ENCODE results near the gene GNG12. TPM values are rescaled to one million over a fixed set of nuclear protein-coding genes. Genes with fewer than 3 reads are reported as not detected.

The GNG12 gene
- total and polyA plus RNA-seq, 9 of the 15 experiments (the other 6 are each of a cell fraction or from before 2014, with no cell fraction given): 2.6 to 6.0 (median 4.1) TPM

DNA sequence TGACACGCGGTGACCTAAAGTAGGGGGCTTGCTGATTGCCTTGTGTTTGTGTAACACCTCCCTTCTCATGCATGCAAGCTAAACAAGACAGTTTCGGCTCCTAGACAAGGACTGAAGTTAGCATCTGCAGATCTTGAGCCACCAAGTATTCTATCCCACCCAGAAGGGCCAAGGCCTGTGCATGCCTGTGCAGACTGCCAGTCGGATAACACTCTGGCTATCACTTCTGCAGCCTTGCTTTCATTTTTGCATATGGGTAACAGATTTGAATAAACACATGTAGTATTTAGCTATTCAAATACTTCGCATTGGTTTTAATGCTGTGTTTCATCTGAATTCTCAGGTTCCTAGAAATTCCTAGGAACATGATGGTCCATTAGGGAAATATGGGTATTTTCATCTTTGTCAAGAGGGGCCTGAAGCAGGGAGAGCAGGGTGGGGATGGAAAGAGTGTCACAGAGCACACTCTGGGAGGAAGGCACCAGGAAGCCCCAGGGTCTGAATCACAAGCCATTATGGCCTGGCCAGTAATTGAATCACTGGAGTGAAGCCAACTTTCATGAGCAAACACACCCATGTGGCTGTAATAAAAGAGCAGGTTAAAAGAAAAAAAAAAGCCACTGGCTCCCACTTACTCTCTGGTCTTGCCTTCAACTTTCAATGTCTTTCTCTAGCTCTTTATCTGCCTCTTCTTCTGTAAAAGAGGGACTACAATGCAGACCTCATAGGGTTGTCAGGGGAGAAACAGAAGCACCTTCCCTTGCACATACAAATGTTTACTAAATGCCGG lies 120.0 kb downstream of the GNG12 start (continued):
- TF ChIP-seq ZNF280A (IDR thresholded peaks at IDR 0.05; ENCODE audit: low read depth, partially characterized antibody) (no peak), GATA2 (CRISPR knock-in tag; IDR thresholded peaks at IDR 0.05) (no peak), U2AF1 (optimal IDR thresholded peaks at IDR 0.05; ENCODE audit: low read depth, low read length) (no peak), PREB (CRISPR knock-in tag; IDR thresholded peaks at IDR 0.05) (no peak), ZFP36 (IDR thresholded peaks at IDR 0.05; ENCODE audit: low read depth, low read length, partially characterized antibody) (no peak), ARHGAP35 (IDR thresholded peaks at IDR 0.05; ENCODE audit: partially characterized antibody) (no peak), EHMT2 (IDR thresholded peaks at IDR 0.05) (0 out of 2 replicates have a peak, but pooled peaks have one; percentile 18), ADNP (tag; IDR thresholded peaks at IDR 0.05) (0 out of 2 replicates have a peak, but pooled peaks have one; percentile 29), TGIF2 (CRISPR knock-in tag; IDR thresholded peaks at IDR 0.05) (no peak)
- TF ChIP-seq, protein P1, sequence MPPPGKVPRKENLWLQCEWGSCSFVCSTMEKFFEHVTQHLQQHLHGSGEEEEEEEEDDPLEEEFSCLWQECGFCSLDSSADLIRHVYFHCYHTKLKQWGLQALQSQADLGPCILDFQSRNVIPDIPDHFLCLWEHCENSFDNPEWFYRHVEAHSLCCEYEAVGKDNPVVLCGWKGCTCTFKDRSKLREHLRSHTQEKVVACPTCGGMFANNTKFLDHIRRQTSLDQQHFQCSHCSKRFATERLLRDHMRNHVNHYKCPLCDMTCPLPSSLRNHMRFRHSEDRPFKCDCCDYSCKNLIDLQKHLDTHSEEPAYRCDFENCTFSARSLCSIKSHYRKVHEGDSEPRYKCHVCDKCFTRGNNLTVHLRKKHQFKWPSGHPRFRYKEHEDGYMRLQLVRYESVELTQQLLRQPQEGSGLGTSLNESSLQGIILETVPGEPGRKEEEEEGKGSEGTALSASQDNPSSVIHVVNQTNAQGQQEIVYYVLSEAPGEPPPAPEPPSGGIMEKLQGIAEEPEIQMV (tag; conservative IDR thresholded peaks at IDR 0.05; ENCODE audit: low read depth): no peak
- TF ChIP-seq, protein P2, sequence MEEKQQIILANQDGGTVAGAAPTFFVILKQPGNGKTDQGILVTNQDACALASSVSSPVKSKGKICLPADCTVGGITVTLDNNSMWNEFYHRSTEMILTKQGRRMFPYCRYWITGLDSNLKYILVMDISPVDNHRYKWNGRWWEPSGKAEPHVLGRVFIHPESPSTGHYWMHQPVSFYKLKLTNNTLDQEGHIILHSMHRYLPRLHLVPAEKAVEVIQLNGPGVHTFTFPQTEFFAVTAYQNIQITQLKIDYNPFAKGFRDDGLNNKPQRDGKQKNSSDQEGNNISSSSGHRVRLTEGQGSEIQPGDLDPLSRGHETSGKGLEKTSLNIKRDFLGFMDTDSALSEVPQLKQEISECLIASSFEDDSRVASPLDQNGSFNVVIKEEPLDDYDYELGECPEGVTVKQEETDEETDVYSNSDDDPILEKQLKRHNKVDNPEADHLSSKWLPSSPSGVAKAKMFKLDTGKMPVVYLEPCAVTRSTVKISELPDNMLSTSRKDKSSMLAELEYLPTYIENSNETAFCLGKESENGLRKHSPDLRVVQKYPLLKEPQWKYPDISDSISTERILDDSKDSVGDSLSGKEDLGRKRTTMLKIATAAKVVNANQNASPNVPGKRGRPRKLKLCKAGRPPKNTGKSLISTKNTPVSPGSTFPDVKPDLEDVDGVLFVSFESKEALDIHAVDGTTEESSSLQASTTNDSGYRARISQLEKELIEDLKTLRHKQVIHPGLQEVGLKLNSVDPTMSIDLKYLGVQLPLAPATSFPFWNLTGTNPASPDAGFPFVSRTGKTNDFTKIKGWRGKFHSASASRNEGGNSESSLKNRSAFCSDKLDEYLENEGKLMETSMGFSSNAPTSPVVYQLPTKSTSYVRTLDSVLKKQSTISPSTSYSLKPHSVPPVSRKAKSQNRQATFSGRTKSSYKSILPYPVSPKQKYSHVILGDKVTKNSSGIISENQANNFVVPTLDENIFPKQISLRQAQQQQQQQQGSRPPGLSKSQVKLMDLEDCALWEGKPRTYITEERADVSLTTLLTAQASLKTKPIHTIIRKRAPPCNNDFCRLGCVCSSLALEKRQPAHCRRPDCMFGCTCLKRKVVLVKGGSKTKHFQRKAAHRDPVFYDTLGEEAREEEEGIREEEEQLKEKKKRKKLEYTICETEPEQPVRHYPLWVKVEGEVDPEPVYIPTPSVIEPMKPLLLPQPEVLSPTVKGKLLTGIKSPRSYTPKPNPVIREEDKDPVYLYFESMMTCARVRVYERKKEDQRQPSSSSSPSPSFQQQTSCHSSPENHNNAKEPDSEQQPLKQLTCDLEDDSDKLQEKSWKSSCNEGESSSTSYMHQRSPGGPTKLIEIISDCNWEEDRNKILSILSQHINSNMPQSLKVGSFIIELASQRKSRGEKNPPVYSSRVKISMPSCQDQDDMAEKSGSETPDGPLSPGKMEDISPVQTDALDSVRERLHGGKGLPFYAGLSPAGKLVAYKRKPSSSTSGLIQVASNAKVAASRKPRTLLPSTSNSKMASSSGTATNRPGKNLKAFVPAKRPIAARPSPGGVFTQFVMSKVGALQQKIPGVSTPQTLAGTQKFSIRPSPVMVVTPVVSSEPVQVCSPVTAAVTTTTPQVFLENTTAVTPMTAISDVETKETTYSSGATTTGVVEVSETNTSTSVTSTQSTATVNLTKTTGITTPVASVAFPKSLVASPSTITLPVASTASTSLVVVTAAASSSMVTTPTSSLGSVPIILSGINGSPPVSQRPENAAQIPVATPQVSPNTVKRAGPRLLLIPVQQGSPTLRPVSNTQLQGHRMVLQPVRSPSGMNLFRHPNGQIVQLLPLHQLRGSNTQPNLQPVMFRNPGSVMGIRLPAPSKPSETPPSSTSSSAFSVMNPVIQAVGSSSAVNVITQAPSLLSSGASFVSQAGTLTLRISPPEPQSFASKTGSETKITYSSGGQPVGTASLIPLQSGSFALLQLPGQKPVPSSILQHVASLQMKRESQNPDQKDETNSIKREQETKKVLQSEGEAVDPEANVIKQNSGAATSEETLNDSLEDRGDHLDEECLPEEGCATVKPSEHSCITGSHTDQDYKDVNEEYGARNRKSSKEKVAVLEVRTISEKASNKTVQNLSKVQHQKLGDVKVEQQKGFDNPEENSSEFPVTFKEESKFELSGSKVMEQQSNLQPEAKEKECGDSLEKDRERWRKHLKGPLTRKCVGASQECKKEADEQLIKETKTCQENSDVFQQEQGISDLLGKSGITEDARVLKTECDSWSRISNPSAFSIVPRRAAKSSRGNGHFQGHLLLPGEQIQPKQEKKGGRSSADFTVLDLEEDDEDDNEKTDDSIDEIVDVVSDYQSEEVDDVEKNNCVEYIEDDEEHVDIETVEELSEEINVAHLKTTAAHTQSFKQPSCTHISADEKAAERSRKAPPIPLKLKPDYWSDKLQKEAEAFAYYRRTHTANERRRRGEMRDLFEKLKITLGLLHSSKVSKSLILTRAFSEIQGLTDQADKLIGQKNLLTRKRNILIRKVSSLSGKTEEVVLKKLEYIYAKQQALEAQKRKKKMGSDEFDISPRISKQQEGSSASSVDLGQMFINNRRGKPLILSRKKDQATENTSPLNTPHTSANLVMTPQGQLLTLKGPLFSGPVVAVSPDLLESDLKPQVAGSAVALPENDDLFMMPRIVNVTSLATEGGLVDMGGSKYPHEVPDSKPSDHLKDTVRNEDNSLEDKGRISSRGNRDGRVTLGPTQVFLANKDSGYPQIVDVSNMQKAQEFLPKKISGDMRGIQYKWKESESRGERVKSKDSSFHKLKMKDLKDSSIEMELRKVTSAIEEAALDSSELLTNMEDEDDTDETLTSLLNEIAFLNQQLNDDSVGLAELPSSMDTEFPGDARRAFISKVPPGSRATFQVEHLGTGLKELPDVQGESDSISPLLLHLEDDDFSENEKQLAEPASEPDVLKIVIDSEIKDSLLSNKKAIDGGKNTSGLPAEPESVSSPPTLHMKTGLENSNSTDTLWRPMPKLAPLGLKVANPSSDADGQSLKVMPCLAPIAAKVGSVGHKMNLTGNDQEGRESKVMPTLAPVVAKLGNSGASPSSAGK (IDR thresholded peaks at IDR 0.05): no peak

Measured in K562 (cell line).